ENCODE results near the gene TPBGL.

TPBGL gene

DNA sequence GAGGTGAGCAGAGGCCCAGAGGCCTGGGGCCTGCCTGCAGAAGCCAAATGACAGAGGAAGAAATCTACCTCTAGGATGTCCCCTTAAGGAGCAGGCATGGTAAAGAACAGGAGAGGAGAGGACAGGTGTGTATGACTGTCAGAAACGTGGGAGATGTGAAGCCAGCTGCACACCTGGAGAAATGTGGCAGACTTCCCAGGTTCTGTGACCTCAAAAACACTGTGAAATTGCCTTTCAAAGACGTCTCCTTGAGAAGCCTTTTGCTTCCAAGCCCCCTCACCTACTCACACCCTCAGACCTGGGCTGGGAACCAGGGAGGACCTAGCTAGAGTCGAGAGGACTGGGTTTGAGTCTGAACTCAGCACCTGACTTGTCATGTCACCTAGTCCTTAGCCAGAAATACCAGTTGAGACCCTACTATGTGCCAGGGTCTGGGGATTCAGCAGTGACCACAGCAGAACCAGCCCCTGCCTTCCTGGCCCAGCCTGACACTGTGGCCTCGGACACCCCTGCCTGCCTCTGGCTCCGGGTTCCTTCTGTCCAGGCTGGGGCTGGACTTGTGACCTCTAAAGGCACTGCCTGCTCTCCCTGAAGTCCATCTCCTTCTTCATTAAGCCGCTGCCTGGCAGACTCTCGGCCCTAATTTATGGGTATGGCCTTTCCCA, 5.6 kb downstream of the TPBGL start:
- DNase-seq (ENCODE audit: low read depth in 3 of 3): no peak

GRCh38 chr11:75246671-75247350, 6.2 kb downstream of the TPBGL start:
- DNase-seq (ENCODE audit: low read depth in 3 of 3): no peak

DNA sequence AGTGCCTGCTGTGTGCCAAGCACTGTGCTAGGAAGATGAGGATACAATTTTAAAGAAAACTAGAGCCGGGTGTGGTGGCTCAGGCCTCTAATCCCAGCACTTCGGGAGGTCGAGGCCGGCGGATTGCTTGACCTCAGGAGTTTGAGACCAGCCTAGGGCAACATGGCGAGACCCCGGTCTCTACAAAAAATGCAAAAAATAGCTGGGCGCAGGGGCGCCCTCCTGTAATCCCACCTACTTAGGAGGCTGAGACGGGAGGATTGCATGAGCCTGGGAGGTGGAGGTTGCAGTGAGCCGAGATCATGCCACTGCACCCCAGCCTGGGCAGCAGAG, 8.3 kb downstream of the TPBGL start:
- no peak for DNase-seq (ENCODE audit: low read depth in 3 of 3)

DNA sequence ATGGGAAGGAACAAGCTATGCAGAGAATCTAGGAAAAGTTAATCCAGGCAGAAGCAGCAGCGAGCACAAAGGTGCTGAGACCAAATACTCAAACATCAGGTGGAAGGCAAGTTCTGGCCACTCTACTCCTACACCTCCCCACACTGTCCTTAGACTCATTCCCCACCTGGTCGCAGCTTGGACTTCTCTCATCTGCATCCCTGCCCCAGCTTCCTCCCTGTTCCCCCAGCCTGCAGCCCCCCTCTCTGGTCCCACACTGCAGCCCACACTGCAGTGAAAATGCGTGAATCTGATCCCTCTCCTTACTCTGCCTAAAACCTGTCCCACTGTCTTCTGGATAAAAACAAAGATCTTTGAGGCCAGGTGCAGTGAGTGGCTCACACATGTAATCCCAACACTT, 9.1 kb downstream of the TPBGL start:
- DNase-seq (ENCODE audit: low read depth in 3 of 3): no peak

GRCh38 chr11:75254326-75254725, 13.8 kb downstream of the TPBGL start:
- no peak for DNase-seq (ENCODE audit: low read depth in 3 of 3)

DNA sequence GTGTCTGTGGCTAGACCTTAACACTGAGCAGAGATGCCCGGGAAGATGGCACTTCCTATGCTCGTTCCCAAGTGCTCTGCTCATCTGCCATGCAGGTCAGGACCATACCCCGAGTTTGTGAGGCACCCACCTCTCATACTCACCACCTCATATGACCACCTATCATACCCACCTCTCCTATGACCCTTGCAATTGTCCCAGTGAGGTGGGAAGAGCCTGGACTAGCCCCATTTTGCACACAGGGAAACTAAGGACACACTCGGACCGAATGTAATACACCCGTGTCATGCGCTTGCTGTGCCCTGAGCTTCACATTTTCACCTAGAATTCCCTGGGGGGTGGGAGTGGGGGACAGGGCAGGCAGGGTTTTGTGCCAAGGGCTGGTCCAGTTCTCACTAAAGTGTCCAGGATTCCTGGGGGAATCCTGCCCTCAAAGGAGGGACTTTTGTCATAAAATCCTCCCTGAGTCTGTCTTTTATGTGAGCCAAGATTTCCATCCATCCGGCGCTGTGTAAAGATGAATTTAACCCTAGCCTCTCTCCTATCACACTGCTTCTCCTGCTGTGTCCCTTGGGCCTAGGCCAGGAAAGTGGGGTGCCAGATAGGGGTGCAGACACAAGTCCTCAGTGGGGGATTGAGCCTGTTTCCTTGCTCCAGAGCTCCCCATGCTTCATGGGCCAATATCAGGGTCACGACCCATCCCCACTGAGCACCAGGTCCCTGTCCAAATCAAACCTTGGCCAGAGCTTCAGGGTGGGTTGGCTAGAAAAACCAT, 20.0 kb downstream of the TPBGL start:
- DNase-seq (ENCODE audit: low read depth in 3 of 3): no peak

DNA sequence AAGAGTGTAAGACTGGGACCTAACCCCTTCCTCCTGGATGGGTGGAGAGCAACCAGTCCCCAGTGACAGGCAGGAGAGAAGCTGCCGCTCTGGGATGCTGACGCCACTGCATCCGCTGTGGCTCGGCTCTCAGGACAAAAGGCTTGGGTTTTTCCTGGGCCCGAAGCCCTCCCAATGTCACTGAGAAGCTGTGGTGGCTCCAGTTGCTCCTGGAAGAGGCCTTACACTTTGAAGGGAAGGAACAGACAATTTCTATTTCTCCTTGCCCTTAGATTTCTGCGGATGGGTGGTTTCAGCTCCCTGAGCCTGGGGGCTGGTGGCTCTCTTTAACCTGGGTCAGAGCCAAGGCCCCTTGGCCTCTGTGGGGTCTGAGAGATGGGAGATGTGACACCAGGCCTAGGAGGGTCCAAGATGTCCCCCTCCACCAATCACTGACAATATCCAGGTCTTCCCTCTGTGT, 21.4 kb downstream of the TPBGL start:
- no peak for DNase-seq (ENCODE audit: low read depth in 3 of 3)

GRCh38 chr11:75262436-75262835, 21.9 kb downstream of the TPBGL start:
- no peak for DNase-seq (ENCODE audit: low read depth in 3 of 3)

DNA sequence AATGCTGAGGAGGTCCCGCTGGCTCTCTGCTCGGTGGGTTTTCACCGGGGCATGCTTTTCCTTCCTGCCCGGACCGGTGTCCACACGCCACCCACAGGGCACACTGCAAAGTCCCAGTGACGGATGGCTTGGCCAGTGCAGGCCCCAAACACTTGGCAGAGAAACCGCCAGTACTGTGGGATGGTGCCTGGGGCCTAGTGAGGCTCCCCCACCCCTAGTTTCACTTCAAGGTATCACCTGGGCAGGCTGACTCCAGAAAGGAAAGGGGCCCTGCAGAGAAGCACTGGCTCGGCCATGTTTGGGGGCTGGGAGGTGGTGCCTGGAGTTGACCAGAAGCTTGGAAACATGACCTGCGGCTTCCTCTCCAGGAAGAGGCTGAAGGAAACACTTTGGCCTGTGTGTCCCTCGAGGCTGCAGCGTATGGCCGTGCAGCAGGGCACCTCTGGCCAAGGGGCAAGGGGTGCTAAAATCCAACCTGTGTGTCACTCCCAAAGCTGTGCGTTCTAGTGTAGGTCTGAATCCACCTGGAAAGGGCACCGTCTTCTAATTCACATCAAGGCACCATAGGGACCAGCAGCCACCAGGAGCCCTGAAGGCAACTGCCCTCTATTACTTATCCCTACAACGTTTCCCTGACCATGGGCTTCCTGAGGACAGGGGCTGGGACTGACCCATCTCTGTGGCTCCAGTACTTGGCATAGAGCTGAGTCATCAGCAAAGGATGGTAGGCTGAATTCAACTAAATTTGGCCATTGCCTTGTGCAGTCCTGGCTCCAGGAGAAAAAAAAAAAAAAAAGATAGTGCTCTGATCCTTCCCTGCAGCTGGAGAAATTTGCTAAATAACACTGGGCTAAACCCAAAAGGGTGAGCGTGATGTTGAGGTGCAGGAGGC, 22.6 kb downstream of the TPBGL start:
- no peak for DNase-seq (ENCODE audit: low read depth in 3 of 3)

- no peak for DNase-seq (ENCODE audit: low read depth in 3 of 3)
Measured at GRCh38 chr11:75263944-75264349, 23.4 kb downstream of the TPBGL start.

GRCh38 chr11:75264356-75264755, 23.8 kb downstream of the TPBGL start:
- no peak for DNase-seq (ENCODE audit: low read depth in 3 of 3)

GRCh38 chr11:75264971-75265370, 24.4 kb downstream of the TPBGL start:
- DNase-seq (ENCODE audit: low read depth in 3 of 3): no peak

DNA sequence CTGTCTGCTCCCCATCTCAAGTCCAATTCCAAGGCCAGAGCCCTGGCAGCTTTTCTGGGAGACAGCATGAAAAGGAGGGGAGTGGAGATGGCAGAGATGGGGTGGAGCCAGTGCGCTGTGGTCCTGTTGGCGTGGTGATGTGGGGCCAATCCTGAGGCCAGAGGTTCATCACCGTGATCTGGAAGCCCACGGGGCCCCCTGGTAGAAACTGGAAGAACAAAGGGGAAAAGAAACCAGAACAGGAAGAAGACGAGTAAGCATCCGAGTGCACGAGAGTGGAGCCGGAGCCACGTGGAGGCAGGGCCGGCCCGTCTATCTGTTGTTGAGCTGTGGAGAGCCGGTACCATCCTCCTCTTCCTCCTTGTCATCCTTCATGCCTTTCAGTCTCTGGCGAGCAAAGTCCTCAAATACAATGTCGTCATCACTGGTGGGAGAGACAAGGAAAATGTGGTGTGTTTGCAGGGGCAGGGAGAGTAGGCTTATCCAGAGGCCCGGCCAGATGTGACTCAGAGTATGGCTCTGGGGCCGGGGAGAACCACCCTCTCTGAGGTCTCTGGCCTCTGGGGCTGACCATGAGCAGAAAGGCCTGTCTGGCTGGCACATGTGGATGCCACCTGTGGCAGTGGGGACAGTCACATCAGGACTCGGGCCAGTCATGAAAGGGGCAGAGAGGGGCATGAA, 25.4 kb downstream of the TPBGL start:
- DNase-seq (ENCODE audit: low read depth in 3 of 3): no peak

DNA sequence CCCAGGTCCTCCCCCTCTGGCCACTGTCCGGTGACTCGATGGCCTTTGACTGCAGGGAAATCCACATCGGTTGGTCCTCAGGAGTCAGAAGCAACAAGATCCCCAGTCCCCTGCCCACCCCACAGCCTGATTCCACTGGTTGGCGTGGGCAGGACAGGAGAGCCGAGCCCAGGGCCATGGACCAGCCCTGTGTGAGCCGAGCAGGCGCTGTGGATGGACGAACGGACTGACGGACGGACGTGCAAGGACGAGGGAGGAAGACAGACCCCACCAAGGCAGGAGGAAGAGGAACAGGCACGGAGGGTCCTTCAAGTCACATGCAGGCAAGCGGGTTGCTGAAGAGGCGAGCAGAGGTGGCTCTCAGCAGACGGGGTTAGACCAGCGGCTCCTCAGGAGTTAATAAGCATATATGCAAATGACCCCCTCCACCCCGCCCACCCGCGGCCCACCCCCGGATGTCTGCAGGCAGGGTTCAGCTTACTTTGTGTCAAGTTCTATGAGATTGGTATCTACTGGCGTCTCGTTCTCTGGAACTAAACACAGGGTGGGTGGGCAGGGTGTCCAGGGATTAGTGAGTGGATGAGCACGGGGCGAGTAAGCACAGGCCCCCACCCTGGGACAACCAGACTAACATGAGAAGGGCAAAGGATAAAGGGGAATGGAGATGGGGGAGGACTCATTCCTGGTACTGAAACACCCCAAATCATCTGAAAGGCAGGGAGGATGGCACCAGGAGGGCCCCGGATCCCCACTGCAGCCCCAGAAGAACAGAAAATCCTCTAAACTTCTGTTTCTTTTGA, 26.8 kb downstream of the TPBGL start:
- no peak for DNase-seq (ENCODE audit: low read depth in 3 of 3)

- DNase-seq (ENCODE audit: low read depth in 3 of 3): no peak
Measured at GRCh38 chr11:75268626-75269366, 28.2 kb downstream of the TPBGL start.

- DNase-seq (ENCODE audit: low read depth in 3 of 3): no peak
Measured at GRCh38 chr11:75269367-75269660, 28.7 kb downstream of the TPBGL start.

DNA sequence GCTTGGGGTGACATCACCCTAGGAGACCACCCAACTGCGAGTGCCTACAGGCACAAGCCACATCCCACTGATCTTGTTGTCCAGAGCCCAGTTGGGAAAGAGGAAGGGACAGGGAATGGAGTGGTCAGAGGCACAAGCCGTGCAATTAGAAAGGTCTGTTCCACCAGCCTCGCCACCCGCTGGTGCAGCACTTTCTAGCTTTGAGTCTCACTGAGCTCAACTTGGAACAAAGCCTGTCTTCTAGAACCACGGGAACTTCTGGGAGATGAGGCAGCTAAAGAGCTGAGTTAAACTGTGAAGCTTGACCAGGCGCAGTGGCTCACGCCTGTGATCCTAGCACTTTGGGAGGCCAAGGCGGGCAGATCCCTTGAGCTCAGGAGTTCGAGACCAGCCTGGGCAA, 29.3 kb downstream of the TPBGL start:
- DNase-seq (ENCODE audit: low read depth in 3 of 3): no peak

DNA sequence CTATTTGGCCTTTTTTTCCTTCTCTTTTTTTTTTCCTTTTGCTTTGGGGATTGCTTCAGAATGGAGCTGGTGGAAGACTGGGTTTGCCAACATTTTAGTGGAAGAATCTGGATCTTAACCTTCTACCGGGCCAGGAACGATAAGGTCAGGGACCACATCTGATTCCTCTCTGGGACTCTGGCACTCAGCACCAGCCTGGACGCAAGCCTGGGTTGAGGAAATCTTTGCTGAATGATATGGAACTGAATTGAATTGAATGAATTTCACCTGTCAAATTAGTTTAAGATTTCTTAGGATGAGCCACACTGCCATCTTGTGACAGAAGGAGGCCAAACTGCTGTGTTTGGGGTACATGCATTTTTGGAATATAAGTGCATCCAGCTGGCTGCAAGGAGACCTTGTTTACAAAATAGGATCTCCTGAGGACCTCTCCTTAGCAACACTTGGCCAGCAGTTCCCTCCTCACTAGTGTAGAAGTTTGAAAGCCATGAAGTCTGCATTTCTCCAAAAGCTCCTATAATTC, 30.4 kb downstream of the TPBGL start:
- no peak for DNase-seq (ENCODE audit: low read depth in 3 of 3)

DNA sequence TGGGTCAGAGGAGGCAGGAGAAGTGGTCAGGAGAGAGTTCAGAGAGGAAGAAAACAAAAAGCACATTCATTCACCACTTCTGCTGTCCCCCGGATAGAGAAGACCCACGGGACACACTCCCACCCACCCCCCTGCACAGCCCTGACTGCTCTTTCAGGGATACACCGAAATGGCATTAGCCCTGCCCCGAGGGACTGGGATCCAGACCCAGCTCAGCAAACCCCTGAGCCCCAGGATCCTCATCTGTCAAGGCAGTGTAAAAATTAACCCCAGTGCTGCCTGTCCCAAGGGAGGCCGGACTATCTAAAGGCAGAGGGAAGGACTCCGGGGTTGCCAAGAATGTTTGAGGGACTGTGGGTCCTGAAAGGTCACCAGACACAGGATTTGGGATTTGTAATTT, 31.2 kb downstream of the TPBGL start:
- no peak for DNase-seq (ENCODE audit: low read depth in 3 of 3)

DNA sequence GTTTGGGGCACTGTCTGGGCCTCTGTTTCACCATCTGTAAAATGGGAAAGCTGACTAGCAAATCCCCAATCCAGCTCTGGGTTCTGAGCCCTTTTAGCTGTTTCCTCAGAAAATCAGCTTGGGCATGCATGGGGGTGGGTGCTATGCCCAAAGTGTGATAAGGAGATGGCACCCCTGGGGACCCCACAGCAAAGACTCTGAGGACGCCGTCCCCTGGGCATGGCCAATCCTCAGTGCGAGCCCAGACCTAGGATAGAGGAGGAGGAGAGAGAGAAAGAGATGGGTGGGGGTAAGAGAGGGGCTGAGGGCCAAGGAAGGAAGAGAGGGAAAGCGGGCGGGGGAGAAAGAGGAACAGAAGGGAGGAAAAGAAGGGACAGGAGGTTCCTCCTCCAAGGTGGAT, 31.8 kb downstream of the TPBGL start:
- no peak for DNase-seq (ENCODE audit: low read depth in 3 of 3)
